ENCODE results near the gene ACSS1. TPM values are rescaled to one million over a fixed set of nuclear protein-coding genes. Genes with fewer than 3 reads are reported as not detected.

ACSS1 gene
- total RNA-seq, 6 donors from 2014 or later = 39.7 to 122 (median 58.1) TPM

DNA sequence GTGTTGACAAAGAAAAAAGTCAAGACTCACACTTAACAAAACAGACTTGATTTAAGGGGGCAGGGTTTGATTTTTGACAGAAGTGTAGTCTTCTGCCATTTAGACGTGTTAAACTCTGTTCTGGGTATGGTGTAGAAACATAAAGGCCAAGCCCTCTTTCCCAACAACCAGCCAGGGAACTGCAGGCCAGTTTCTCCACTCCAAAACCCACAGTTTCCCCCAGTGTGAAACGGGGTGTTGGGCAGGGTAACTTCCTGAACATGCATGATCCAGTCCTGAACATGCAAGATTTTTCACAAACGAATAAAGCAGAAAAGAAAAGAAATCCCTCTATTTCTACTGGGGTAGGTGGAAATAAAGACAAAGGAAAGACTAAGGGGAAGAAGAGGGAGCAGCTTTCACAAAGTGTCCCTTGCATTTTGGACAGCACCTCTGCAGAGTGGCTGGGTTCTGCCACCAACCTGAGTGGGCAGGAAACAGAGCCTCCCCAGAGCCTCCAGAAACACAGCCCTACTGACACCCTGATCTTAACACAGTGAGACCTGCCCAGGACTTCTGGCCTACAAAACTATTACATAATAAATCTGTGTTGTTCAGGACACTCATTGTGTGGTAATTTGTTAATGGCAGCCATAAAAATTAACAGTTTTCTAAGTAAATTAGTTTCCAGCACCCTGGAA is 72.8 kb downstream of the ACSS1 start:
- no peak for TF ChIP-seq EP300 (IDR thresholded peaks at IDR 0.05)
- peak in 1 of 2 donors; percentile 26 for TF ChIP-seq POLR2AphosphoS5 (IDR thresholded peaks at IDR 0.05)
- Histone ChIP-seq H3K27ac (peak overlapping the region; percentile 5 to 67 (median 28)), H3K27me3 (no peaks in the 10 kb centered on the region), H3K4me1 (peaks cover 9 to 46% (median 15%) of the 10 kb centered on the region in 4 donors), H3K4me3 (no peak overlapping the region), H3K9me3 (no peaks in the 10 kb centered on the region), H3K36me3 (peaks cover 0 to 33% (median 9%) of the 10 kb centered on the region in 4 donors)
- WGBS, 2 donors = 39 to 48% methylated on average over 3 of the region's 3 CpGs
- DNase-seq (peak in 1 of 2 donors; percentile 48), ATAC-seq (ENCODE audit: low FRiP score in 2 of 2) (peak in 1 of 2 donors; percentile 40)

DNA sequence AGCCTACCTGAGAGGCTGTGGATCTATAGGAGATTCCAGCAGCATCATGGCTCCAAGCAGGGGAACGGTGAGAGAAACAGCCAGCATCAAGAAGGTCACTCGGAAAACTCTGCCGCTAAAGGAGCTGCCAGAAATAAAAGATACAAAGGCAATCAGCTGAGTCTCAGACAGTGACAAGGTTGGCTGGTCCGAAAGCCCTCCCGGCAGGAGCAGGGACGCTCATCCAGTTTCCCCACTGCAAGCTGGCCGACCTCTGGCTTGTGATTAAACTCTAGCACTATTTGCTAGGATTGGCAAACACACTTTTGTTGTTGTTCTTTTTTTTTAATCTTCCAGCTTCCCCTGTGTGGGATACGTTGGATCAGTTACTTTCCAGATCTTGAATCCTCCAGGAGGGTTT is 74.0 kb downstream of the ACSS1 start:
- ATAC-seq (ENCODE audit: low FRiP score in 2 of 2) = no peak
- no peak overlapping the region for H3K4me3 ChIP-seq
- TF ChIP-seq, protein P1, sequence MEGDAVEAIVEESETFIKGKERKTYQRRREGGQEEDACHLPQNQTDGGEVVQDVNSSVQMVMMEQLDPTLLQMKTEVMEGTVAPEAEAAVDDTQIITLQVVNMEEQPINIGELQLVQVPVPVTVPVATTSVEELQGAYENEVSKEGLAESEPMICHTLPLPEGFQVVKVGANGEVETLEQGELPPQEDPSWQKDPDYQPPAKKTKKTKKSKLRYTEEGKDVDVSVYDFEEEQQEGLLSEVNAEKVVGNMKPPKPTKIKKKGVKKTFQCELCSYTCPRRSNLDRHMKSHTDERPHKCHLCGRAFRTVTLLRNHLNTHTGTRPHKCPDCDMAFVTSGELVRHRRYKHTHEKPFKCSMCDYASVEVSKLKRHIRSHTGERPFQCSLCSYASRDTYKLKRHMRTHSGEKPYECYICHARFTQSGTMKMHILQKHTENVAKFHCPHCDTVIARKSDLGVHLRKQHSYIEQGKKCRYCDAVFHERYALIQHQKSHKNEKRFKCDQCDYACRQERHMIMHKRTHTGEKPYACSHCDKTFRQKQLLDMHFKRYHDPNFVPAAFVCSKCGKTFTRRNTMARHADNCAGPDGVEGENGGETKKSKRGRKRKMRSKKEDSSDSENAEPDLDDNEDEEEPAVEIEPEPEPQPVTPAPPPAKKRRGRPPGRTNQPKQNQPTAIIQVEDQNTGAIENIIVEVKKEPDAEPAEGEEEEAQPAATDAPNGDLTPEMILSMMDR (IDR thresholded peaks at IDR 0.05) = no peak
- no peak for TF ChIP-seq EP300 (IDR thresholded peaks at IDR 0.05)
- TF ChIP-seq POLR2AphosphoS5 (IDR thresholded peaks at IDR 0.05) = no peak
- H3K27ac ChIP-seq = peak overlapping the region in 1 of 4 donors; percentile 67
- DNase-seq = no peak
- 84 to 89% methylated on average over 8 of the region's 8 CpGs for WGBS, 2 donors
- H3K4me1 ChIP-seq = peaks cover 9 to 41% (median 13%) of the 10 kb centered on the region in 4 donors
- H3K9me3 ChIP-seq = no peaks in the 10 kb centered on the region
- peaks cover 0 to 40% (median 9%) of the 10 kb centered on the region in 4 donors for H3K36me3 ChIP-seq
- H3K27me3 ChIP-seq = no peaks in the 10 kb centered on the region

DNA sequence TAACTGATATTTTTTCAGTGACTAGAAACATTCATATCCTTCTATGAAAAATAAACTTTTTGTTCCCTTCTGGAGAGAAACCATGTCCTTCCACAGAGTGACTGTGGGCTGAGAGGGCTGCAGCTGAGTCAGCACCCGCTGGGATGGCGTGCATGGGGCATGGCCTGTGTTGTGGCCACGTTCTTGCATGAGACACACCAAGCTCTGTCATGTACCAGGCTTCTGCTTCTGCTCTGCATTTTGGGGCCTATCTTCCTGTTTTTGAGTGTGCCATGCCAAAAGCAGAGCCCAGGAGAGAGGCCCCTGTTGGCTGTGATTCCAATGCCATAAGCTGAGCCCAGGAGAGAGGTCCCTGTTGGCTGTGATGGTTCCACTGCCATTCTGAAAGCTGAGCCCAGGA is 76.1 kb downstream of the ACSS1 start:
- Histone ChIP-seq H3K27ac (peak overlapping the region in 3 of 4 donors; percentile 13 to 36 (median 20)), H3K4me1 (peaks cover 3 to 30% (median 13%) of the 10 kb centered on the region in 4 donors), H3K27me3 (no peaks in the 10 kb centered on the region), H3K9me3 (no peaks in the 10 kb centered on the region), H3K4me3 (no peak overlapping the region), H3K36me3 (peaks cover 0 to 58% (median 16%) of the 10 kb centered on the region in 4 donors)
- WGBS, 2 donors = 59 to 86% methylated on average over 2 to 3 of the region's 3 CpGs
- no peak for TF ChIP-seq EP300 (IDR thresholded peaks at IDR 0.05)
- TF ChIP-seq, protein P1 (IDR thresholded peaks at IDR 0.05) = no peak
- peak in 1 of 2 donors; percentile 10 for TF ChIP-seq POLR2AphosphoS5 (IDR thresholded peaks at IDR 0.05)
- TF ChIP-seq POLR2A (IDR thresholded peaks at IDR 0.05) = no peak
- peak; percentile 52 to 77 for ATAC-seq (ENCODE audit: low FRiP score in 2 of 2)
- DNase-seq = peak in 1 of 2 donors; percentile 76

DNA sequence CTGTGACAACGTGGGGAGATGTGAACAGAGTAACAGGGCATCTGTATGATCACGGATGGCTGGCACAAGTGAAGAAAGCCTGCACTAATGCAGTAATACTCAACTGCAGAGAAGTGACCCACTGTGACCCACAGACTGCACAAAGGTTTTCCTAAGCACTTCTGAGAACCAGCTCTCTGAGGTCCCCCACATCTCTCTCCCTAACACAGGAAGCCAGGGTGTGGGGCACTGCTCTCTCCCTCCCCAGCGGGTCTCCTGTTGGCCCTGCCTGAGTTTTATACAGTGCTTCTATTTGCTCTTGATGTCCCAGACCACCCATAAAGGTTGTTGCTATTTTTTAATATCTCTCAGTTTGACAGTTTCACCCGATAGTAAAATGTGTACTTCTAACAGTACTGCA is 76.7 kb downstream of the ACSS1 start:
- DNase-seq (no peak), ATAC-seq (ENCODE audit: low FRiP score in 2 of 2) (no peak)
- Histone ChIP-seq H3K27ac (peak overlapping the region; percentile 13 to 51 (median 24)), H3K4me1 (peaks cover 3 to 24% (median 13%) of the 10 kb centered on the region in 4 donors), H3K36me3 (peaks cover 0 to 63% (median 21%) of the 10 kb centered on the region in 4 donors), H3K27me3 (no peaks in the 10 kb centered on the region), H3K4me3 (no peak overlapping the region), H3K9me3 (no peaks in the 10 kb centered on the region)
- 69% methylated on average over 4 of the region's 4 CpGs for WGBS, 2 donors
- TF ChIP-seq POLR2A (IDR thresholded peaks at IDR 0.05) (no peak), POLR2AphosphoS5 (IDR thresholded peaks at IDR 0.05) (no peak)

DNA sequence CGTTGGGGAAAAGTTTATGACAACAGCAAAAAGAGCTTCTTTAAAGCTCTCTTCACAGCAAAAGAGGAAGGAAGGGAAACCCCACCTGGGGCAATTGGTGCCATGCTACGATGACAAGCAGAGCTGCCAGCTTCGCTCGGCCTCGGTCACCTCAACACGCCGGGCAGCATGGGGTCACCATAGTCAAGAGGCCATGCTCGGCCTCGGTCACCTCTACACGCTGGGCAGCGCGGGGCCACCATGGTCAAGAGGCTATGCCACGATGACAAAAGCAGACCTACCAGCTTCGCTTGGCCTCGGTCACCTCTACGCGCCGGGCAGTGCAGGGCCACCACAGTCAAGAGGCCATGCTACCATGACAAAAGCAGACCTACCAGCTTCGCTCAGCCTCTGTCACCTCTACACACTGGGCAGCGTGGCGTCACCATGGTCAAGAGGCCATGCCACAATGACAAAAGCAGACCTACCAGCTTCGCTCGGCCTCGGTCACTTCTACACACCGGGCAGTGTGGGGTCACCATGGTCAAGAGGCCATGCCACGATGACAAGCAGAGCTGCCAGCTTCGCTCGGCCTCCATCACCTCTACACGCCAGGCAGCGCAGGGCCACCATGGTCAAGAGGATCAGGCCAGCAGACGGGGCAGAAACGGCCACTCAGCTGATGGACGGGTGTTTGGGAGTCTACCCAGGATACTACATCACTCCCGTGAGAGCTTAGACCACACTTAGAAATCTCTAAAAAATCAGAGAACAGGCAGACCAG is 77.5 kb downstream of the ACSS1 start:
- no peaks in the 10 kb centered on the region for H3K9me3 ChIP-seq
- H3K4me3 ChIP-seq = no peak overlapping the region
- no peaks in the 10 kb centered on the region for H3K27me3 ChIP-seq
- peak overlapping the region in 3 of 4 donors; percentile 10 to 51 (median 20) for H3K27ac ChIP-seq
- ATAC-seq (ENCODE audit: low FRiP score in 2 of 2) (no peak), DNase-seq (no peak)
- peaks cover 3 to 16% (median 10%) of the 10 kb centered on the region in 4 donors for H3K4me1 ChIP-seq
- no peak for TF ChIP-seq POLR2A (IDR thresholded peaks at IDR 0.05)
- TF ChIP-seq POLR2AphosphoS5 (IDR thresholded peaks at IDR 0.05) = no peak
- TF ChIP-seq EP300 (IDR thresholded peaks at IDR 0.05) = no peak
- TF ChIP-seq, protein P1 (IDR thresholded peaks at IDR 0.05) = no peak
- 88 to 95% methylated on average over 12 to 34 of the region's 34 CpGs for WGBS, 2 donors
- peaks cover 0 to 63% (median 21%) of the 10 kb centered on the region in 4 donors for H3K36me3 ChIP-seq

All from upper lobe of left lung (tissue), 6 donors.